ENCODE measurements around the gene LRRC34.

- TF ChIP-seq EP300 (IDR thresholded peaks at IDR 0.05; ENCODE audit: borderline replicate concordance) (no peak), REST (IDR thresholded peaks at IDR 0.05; ENCODE audit: low read depth) (no peak), EGR1 (IDR thresholded peaks at IDR 0.05) (no peak), TAF1 (IDR thresholded peaks at IDR 0.05; ENCODE audit: low read depth) (no peak), MAX (IDR thresholded peaks at IDR 0.05) (no peak), RAD21 (IDR thresholded peaks at IDR 0.05; ENCODE audit: low read depth) (no peak), YY1 (IDR thresholded peaks at IDR 0.05; ENCODE audit: low read depth) (no peak), USF1 (IDR thresholded peaks at IDR 0.05) (no peak), NFIC (IDR thresholded peaks at IDR 0.05) (no peak), CREB1 (IDR thresholded peaks at IDR 0.05; ENCODE audit: low read depth) (no peak), TCF12 (IDR thresholded peaks at IDR 0.05; ENCODE audit: low read depth) (no peak), CEBPB (IDR thresholded peaks at IDR 0.05) (no peak)
Observed at GRCh38 chr3:169813278-169813677, 574 bp upstream of the LRRC34 start.

Data from Ishikawa (cell line).